Stimulated activated CD8-positive, alpha-beta memory T cell treated with anti-CD3 and anti-CD28 coated beads, Interleukin-4, amount 100 ng/mL, for 4 hours (primary cell): ENCODE measurements around the gene PLCG1.
A peak's percentile ranks its signal among the peaks of the same experiment; 100 is the strongest.
"Not testable (repeated sequence)": the region's sequence is repeated elsewhere in the genome, so short reads cannot be mapped to it uniquely, and the experiment has no call there.

Experiments
- DNase-seq, 2 donors: peaks; one replicate each; pipeline ENCODE4 v3.0.0-alpha.2; 2020; ENCODE audit warnings: low read depth in 2 of 2, low spot score in 1 of 2

The PLCG1 gene

DNA sequence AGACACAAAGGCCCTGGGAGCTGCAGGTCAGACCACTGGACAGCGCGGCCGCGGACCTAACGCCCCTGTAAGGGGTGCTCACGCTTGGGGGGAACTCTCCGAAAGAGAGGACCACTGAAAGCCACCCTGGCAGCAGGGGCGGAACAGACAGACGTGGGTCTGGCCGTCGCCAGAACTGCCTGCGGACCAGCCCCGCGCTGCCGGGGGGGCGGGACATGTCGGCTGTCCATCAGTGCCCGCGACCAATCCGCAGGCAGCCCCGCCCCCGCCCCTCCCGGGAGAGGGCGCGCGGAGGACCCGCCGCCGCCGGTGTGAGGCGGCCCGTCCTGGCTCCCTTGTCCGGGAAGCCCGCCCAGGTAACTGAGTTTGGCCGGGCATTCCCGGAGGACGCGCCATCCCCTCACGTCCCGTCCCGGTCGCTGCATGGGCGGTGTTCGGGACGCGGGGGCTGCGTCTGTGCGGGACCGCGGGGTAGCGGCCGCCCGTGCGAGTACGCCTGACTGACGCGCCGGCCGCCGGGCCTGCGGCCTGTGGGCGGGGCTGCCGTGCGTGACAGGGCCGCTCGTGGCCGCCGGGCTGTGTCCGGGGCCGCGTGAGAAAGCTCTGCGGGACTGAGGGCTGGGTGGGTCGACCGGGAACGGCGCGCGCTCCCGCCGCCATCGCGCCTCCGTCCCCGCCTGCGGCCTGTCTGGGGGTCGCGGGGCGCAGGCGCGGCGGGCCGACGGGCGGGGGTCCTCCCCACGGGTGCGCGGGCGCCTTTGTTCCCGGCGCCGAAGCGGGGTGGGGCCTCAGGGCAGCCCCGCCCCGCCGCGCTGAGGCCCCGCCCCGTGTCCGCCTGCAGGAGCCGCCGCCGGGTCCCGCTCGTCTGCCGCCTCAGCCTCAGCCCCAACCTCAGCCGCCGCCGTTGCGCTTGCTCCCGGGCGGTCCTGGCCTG is at the start of gene PLCG1:
Gene PLCG1, plus strand, starts transcription at position 864 of the 934 bp plus-strand sequence. CDS start 99 bp downstream, outside the sequence.
- DNase-seq: peak; percentile 60 to 74

DNA sequence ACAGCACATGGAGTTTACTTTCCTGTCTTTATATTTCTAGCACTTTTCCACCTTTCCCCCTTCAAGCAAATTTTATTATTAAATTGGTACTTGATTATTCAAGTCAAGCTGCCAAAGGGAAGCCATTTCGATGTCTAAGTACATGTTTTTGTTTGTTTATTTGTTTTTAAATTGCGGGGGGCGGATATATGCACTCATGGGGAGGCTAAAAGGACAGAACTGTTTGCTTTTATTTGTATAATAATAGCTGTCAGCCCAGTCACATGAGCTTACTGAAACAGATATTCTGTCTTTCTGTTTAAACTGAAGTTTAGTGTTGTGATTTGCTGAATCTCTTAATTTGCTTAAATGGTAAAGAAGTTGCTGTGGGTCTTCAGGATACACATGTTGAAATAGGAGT is 49.6 kb upstream of the PLCG1 start:
- no peak for DNase-seq

DNA sequence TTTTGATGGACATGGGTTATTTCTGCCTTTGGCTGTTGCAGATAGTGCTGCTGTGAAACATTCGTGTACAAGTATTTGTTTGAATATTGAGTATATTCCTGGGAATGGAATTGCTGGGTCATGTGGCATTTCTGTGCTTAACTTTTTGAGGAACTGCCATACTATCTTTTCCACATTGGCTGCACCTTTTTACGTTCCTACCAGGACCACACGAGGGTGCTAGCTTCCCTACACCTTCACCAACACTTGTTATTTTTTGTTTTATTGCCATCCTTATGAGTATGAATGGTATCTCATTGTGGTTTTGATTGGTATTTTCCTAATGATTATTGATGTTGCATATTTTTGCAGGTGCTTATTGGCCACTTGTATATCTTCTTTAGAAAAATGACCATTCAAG is 47.8 kb upstream of the PLCG1 start:
- no peak for DNase-seq

DNA sequence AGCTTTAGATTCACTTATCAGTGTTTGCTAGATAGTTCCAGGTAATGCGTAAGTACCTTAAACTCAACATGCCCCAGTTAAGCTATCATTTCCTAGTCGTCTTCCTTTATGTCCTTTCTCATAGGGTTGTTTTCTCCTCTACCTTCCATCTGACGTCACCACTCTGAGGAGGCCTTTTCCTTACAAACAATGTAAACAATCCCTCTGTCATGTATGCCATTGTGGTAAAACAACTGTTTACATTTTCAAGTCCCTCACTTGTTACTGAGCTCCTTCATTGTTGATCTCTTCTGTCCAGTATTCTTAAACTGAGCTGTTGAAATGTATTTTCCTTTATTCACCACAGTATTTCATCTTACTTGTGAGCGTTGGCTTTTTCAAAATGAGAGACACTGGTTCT is 45.4 kb upstream of the PLCG1 start:
- DNase-seq: no peak

- no peak for DNase-seq
These were observed 42.8 kb upstream of the PLCG1 start for GRCh38 chr20:41094353-41095055.

- DNase-seq: peak; percentile 13
These were observed 42.0 kb upstream of the PLCG1 start for GRCh38 chr20:41095110-41095969.

- no peak for DNase-seq
These were observed 38.6 kb upstream of the PLCG1 start for GRCh38 chr20:41098703-41099250.

DNA sequence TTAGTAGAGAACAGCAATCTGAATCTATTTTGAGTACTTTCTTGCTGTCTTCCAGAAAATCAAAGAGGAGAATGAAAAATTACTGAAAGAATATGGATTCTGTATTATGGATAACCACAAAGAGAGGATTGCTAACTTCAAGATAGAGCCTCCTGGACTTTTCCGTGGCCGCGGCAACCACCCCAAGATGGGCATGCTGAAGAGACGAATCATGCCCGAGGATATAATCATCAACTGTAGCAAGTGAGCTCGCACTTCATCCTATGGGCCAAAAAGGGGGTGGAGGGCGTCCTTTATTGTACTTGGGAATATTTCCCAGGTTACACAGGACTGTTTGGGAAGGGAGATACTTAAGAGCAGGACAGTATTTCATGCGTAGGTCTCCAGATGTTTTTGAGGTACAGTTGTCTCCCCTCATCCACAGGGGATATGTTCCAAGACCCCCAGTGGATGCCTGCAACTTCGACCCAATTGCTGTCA is 37.3 kb upstream of the PLCG1 start:
- no peak for DNase-seq

- DNase-seq: no peak
These were observed 35.7 kb upstream of the PLCG1 start for GRCh38 chr20:41101660-41102059.

- no peak for DNase-seq
These were observed 28.8 kb upstream of the PLCG1 start for GRCh38 chr20:41108531-41108930.

DNA sequence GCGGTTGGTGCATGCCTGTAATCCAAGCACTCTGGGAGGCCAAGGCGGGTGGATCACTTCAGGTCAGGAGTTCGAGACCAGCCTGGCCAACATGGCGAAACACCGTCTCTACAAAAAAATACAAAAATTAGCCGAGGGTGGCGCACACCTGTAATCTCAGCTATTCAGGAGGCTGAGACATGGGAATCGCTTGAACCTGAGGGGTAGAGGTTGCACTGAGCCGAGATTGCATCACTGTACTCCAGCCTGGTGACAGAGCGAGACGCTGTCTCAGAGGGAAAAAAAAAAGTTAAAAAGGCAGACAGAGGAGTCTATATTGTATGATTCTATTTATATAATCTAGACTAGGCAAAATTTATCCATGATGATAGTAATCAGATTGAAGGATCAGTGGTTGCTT is 27.3 kb upstream of the PLCG1 start:
- DNase-seq: no peak

DNA sequence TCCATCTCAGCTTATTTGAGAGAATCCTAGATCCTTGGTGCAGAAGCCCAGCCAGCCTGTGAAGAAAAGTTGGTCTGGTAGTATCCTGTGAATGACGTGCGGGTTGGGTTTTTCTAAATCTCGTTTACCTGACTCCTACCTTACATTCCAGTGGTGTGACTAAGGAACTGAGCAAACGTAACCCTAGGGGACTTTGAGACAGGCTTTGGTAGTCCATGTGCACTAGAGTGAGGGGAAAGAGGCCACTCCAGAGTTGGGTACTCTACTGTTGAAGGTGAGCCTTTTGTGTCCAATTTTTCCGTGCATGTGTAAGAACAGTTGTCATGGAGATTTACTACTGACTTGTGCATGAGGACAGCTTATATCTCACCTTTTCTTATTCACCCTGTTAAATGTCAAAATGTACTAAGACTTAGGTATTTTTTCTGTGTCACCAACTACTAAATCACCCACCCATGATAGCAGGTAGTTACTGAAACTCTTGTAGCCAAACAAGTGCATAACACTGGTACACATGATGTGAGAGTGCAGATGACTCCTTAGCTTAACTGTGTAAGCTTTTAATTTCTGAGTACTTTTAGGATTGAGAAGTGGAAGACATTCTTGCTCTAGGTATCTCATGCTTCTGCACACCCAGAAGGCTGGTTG is 26.3 kb upstream of the PLCG1 start:
- no peak for DNase-seq

DNA sequence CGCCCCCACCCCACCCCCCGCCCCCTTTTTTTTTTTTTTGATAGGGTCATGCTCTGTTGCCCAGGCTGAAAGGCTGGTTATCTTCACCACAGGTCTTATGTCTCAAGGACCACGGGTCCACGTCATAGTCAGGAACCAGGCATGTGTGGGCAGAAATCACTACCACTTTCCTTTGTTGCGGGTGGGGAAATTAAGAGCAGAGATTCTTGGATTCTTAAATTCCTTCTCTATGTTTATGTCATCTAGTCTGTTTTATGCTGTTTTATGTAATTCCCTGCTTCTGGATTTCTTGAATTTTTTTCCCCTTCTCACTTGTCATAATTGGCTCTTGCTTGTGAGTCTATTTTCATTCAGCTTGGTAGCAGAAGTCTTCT is 25.8 kb upstream of the PLCG1 start:
- DNase-seq: no peak

- DNase-seq: no peak
These were observed 20.9 kb upstream of the PLCG1 start for GRCh38 chr20:41116282-41116956.

DNA sequence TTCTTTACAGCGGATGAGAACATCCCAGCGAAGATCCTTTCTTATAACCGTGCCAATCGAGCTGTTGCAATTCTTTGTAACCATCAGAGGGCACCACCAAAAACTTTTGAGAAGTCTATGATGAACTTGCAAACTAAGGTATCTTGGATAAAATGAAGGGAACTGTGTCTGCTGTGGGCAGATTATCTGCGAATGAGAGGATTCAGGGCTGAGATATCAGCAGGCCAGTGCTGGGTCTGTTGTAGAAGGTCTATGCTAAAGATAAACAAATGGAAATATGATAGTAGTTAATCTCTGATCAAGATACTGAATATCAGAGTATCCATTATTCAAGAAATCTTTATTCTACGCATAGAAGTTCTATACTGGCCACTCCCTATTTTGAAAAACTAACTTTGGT is 19.2 kb upstream of the PLCG1 start:
- not testable (repeated sequence) for DNase-seq

GRCh38 chr20:41118632-41119031 is 18.7 kb upstream of the PLCG1 start:
- no peak for DNase-seq

DNA sequence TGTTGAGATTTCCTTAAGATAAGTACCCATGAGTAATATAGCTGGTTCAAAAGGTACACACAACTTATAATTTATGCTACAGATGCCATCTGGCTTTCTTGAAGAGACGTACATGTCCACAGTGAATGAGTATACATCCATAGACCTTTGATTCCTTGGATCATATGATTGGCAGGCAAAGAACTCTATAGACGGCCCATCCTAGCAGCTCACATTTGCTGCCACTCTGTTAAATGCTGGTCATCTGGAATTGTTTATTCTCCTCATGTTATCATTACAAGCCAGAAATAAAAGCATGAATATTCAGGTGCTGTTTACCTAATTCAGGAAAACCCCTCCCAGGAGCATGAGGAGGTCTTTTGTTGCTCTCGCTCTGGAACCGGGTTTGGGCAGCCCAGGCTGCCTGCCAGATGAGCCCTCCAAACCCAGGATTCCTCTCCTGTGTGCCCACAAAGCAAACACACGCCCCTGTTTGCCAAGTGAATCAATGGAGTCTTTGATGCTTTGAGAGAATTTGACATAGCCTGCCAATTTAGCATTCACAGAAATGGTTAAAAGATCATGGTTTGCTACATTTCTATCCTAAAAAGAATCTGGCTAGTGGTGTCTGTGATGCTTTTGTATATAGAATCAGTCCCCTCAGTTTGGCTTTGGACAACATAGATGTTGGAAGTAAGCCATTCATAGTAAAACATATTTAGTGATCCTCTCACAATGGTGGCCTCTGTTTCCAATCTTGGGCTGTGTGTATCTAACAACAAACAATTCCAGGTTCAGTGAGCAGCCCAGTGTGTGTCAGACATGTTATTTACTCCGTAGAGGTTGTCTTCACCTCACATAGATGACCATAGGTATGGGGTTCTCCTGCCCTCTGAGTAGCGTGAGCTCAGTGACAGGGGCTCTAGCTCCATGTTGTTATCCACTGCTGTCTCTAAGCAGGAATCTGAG is 17.5 kb upstream of the PLCG1 start:
- no peak for DNase-seq

GRCh38 chr20:41121399-41121798 is 15.9 kb upstream of the PLCG1 start:
- no peak for DNase-seq

DNA sequence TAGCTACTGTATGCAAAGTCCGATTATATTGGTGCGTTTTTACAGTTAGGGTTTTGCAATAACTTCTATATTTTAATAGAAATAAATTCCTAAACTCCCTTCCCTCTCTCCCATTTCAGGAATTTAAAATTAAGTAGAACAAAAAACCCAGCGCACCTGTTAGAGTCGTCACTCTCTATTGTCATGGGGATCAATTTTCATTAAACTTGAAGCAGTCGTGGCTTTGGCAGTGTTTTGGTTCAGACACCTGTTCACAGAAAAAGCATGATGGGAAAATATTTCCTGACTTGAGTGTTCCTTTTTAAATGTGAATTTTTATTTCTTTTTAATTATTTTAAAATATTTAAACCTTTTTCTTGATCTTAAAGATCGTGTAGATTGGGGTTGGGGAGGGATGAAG is 13.7 kb upstream of the PLCG1 start:
- DNase-seq: no peak
